ENCODE data around the gene ST8SIA1.
A peak's percentile ranks its signal among the peaks of the same experiment; 100 is the strongest.

The ST8SIA1 gene

GRCh38 chr12:22332202-22332601 is 2.3 kb downstream of the ST8SIA1 start:
- no peak for DNase-seq (ENCODE audit: low read depth in 1 of 2, low spot score in 1 of 2)

DNA sequence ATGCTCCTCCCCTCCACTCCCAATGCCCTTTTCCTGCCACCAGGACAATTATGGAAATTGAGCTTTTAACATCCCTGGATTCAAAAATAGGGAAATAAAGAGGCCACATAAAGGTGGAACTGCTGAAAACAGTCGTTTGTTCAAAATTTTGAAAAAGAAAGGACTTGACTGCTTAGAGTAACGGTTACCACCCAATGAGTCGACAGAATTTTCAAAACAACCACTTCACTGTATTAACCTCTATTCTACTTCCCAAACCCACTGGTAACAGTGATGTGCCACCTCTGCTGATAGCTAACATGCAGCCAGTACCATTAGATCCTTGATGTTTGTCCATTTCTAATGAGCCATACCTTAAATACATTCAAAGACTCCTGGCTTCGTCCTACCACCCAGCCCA is 4.9 kb downstream of the ST8SIA1 start:
- no peak for DNase-seq (ENCODE audit: low read depth in 1 of 2, low spot score in 1 of 2)

DNA sequence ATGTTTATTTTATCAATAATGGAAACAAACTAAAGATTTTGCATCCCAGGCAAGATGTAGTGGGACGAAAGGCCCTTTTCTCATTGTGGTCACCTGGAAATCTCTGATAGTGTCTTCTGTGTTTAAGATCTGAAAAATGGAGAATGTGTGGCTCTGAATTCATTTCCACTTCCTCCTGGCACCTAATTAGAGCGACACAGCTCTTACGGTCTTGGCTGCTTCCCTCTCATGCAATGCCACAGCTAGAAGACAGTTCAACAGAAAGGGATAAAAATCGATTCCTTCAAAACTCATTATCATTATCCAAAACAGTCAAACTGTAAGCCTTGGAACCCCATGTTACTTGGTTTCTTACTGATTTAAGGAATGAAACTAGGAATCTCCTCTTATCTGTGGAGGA is 9.3 kb downstream of the ST8SIA1 start:
- DNase-seq (ENCODE audit: low read depth in 1 of 2, low spot score in 1 of 2), result no peak

- no peak for DNase-seq (ENCODE audit: low read depth in 1 of 2, low spot score in 1 of 2)
Measured at GRCh38 chr12:22322091-22322490, 12.4 kb downstream of the ST8SIA1 start.

- no peak for DNase-seq (ENCODE audit: low read depth in 1 of 2, low spot score in 1 of 2)
Measured at GRCh38 chr12:22321638-22322037, 12.9 kb downstream of the ST8SIA1 start.

DNA sequence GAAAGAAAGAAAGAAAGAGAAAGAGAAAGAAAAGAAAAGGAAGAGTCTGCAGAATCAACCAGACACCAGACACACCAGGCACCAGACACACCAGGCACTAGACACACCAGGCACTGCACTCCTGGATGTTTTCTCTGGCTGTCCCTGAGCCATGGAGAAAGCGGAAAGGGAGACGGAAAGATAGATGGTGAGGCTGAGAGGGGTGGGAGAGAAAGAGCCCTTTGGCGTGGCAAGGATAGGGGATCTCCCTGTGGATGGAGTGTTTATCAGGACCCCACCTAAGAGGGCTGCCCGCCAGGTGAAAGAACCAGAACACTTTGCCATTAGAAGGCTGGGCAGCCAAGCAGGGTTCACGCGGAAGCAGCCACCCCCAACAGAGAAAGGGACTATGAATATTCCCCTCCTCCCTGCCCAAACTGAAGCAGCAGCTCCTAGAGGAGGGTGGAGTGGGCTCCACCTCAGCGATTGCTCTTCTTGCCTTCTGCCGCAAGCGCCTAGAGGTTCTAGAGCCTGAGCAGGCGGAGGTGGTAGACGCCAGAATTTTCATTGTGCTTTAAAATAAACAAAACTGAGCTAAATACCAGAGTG is 13.4 kb downstream of the ST8SIA1 start:
- DNase-seq (ENCODE audit: low read depth in 1 of 2, low spot score in 1 of 2), result no peak

DNA sequence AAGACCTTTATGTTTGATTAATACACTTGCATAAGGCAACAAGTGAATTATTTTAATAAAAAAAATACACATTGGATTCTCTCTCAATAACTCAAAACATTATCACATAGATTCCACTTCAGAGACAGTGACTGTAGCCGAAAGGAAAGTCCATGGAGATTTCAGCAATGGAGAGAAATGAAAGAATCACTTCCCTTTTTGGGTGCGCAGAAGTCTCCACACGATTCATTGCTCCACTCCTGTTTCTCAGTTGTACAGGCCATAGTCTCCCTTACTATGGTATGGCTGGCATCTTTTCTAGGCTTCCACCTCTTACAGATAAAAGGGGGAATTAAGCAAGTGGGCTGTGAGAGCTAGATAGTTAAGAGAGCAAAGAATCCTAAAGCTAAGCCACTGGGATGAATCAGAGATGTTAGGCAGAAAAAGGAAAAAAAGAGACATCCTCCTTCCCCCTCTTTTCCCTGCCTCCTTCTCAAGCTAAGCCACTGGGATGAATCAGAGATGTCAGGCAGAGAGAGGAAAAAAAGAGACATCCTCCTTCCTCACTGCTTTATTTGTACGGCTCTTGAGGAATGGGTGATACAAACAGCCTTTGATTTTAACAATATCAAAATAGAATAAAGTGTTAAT is 16.3 kb downstream of the ST8SIA1 start:
- DNase-seq (ENCODE audit: low read depth in 1 of 2, low spot score in 1 of 2), result no peak

GRCh38 chr12:22313963-22314330 is 20.6 kb downstream of the ST8SIA1 start:
- DNase-seq (ENCODE audit: low read depth in 1 of 2, low spot score in 1 of 2), result no peak

DNA sequence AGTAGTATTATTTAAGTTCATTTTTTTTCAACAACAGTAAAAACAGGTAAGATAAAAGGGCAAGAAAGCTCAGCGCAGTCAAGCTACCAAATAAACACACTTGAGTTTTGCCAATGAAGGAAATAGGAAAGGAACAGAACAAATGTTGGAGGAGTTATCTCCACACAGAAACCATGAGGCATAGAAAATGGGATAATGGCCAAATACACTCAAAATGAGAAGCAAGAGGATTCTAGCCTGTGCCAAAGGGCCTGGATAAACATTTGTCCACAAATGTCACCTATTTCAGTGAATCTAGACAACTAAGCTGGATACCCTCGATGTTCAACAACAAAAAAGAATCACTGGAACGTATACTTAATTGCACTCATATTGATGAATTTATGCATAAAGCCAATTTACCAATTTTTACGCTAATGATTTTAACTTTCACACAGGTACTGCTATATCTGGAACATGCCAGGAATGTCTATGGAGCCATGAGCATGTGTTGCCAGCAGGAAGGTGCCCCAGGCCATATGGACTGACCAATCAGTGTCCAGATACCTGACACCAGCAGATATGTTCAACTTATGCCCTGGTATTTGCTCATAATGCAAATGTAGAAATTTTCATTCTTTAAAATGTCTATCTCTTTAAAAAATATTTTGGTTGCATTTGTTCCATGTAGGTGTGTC is 21.1 kb downstream of the ST8SIA1 start:
- no peak for DNase-seq (ENCODE audit: low read depth in 1 of 2, low spot score in 1 of 2)

DNA sequence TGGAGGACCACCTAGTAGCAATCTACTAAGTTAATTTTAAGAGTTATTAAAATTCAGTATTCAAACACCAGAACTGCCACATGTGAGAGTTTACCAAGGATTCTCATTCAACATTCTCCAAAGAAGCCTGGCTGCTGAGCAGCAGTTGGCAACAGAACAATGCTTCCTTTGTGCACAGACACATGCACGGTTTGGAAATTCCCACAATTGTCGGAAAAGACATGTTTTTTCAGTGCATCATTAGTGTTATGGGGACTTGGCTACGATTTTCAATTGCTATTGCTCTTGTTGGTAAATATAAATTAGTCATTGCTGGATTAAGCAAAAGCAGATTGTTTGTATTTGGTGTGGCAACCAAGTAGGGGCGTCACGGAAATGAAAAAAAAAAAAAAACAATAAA is 22.2 kb downstream of the ST8SIA1 start:
- no peak for DNase-seq (ENCODE audit: low read depth in 1 of 2, low spot score in 1 of 2)

- DNase-seq (ENCODE audit: low read depth in 1 of 2, low spot score in 1 of 2), result no peak
Measured at GRCh38 chr12:22310709-22311108, 23.8 kb downstream of the ST8SIA1 start.

GRCh38 chr12:22310275-22310674 is 24.2 kb downstream of the ST8SIA1 start:
- DNase-seq (ENCODE audit: low read depth in 1 of 2, low spot score in 1 of 2), result no peak

DNA sequence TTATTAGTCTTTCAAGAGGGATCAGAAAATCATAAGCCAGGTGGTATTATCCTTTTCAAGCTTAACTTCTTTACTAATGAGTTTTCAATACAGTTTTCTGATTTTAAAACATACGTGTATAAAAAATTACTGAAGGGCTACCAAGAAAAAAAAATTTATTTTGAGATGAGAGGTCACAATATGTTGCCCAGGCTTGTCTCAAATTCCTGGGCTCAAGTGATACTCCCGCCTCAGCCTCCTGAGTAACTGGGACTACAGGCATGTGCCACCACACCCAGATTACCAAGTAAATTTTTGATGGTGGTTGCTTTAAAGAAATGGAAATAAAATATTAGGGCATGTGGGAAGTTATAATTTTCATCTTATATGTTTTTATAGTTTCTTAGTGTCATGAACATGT is 26.7 kb downstream of the ST8SIA1 start:
- DNase-seq (ENCODE audit: low read depth in 1 of 2, low spot score in 1 of 2), result no peak

GRCh38 chr12:22306311-22306710 is 28.2 kb downstream of the ST8SIA1 start:
- no peak for DNase-seq (ENCODE audit: low read depth in 1 of 2, low spot score in 1 of 2)

DNA sequence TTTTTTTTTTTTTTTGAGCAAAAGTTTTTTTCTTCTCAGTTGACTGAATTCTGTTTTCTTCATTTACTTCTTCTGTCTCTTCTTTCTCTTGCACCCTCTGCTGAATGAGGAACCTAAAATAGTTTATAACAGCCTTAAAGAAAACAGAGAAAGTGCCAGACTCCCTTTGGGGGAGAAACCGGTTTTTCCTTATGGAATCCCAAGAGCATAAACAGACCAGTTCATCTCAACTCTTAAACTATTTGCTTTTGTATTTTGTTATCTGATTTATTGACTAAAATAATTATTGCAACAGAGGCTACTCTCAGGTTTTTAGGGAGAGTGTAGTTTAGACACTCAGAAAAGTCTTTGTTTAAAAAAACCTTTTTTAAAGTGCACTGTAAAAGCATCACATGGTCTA is 30.2 kb downstream of the ST8SIA1 start:
- no peak for DNase-seq (ENCODE audit: low read depth in 1 of 2, low spot score in 1 of 2)

DNA sequence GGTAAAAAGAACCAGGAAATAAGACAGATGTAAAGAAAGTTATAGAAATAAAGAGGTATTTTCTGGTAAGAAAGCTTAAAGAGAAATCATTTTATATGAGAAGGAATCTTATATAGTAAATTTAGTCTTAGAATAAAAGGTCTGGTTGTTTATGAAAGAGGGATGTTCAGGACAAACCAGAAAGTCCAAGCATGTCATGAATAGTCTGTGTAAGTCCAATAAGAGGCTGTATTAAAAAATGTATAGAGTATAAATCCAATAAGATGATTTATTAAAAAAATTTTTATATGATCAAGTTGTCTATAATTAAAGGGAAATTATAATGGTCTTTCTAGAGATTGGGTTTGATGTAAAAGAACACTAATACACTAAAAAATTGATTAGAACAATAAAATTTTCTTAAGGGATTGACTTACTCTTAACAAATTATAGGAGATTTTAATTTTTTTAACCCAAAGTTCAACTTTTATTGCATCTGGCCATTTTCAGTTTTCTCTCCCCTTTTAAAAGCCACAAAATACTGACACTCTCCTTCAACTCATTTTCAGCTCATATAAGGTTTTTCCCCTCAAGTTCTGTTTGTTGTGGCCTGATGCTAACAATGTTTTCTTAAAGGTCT is 35.1 kb downstream of the ST8SIA1 start:
- DNase-seq (ENCODE audit: low read depth in 1 of 2, low spot score in 1 of 2), result no peak

DNA sequence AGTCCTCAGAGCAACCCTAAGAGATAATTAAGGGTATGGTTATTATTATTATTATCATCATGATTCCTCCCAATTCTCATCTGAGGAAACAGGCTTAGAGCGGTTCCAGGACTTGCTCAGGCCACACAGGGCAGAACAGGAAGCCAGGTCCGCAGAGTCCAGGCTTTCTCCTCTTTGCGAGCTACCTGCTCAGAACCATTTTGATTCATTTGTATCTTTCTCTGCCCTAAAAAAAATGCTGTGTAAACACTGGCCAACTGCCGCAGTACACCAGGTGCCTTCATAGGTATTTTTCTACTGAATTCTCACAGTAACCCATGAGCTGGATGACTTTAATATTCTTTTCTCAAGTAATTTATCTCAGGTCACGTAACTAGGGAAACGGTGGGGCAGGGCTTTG is 45.3 kb downstream of the ST8SIA1 start:
- DNase-seq (ENCODE audit: low read depth in 1 of 2, low spot score in 1 of 2), result no peak

DNA sequence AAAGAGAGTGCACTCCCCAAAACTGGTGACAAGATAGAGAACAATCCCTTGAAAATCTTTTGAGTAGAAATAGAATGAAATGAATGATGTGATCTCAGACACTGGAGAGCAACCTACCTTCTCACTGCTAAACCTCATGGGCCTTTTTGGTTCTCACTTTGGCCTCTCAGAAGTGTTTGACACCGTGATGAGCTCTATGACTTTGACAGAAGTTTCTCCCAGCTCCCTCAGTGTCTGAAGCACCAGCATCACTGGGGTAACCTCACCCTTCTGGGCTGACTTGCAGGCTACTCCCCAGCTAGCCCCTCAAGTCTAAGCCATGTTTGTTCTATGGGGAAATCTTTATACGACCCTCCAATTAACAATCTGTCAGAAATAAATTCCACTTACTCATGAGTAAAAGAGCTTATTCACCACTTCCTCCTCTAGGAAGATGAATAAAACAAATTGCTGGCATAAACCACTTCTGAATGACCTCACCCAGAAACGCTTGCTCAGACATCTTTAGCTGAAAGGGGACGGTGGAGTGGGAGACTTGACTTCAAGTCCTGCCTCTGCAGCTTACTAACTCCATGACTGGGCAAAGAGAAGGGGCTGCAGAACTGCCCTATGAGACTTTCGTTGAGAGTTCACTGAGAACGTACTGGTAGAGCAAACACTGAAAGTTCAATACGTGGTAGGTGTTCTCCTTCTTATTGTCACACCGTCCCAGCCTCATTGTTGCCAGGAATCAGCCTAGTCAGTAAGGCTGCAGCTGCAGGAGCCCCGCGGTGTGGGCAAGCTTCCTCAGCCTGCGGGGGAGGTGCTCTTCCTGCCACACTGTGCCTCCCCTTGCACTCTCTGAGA is 46.5 kb downstream of the ST8SIA1 start:
- DNase-seq (ENCODE audit: low read depth in 1 of 2, low spot score in 1 of 2), result peak in 1 of 2 donors; percentile 3

DNA sequence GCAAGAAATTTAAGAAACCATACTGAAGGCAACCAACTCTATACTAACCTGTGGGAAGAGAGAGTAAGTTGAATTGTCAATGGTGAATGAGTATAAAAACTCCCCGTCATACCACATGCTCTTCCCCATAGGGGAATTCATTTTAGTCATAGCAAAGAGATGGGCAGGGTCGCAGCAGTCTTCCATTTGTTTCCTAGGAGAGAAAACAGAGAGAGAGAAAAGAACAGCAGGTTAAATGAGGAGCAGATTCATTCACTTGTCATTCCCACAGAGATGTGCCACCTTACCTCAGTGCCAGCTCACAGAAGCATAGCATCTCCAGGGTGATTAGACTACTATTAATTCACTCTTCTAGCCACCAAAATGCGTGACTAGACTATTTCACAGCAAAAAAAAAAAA is 47.4 kb downstream of the ST8SIA1 start:
- DNase-seq (ENCODE audit: low read depth in 1 of 2, low spot score in 1 of 2), result no peak

GRCh38 chr12:22286569-22286968 is 47.9 kb downstream of the ST8SIA1 start:
- no peak for DNase-seq (ENCODE audit: low read depth in 1 of 2, low spot score in 1 of 2)

- DNase-seq (ENCODE audit: low read depth in 1 of 2, low spot score in 1 of 2), result no peak
Measured at GRCh38 chr12:22285846-22286245, 48.7 kb downstream of the ST8SIA1 start.
